Measurements from ENCODE around the gene SLC35A2. TPM values are rescaled to one million over a fixed set of nuclear protein-coding genes. Genes with fewer than 3 reads are reported as not detected.

The SLC35A2 gene
- total RNA-seq, 1 experiment from 2014 or later, result 35.0 TPM

- no TSS peak for BruUV-seq (replicated peaks)
Observed at GRCh38 chrX:48938721-48939425, 27.4 kb upstream of the SLC35A2 start.

More at GRCh38 chrX:48938721-48939425, 27.4 kb upstream of the SLC35A2 start:
- ChIA-PET POLR2A (no interaction called here), CTCF (no interaction called here), RAD21 (ENCODE audit: low non-redundant PET in 1 of 2, low total read pairs in 2 of 2, uncharacterized antibody in 2 of 2, unreplicated experiment in 2 of 2) (no interaction called here)
- ATAC-seq (no peak), DNase-seq (ENCODE audit: low read depth, low spot score) (no peak)
- intact Hi-C loops (cut with micrococcal nuclease), result no loop called here
- Histone ChIP-seq H3K4me1 (ENCODE audit: control insufficient read depth in 1 of 2, insufficient read depth in 2 of 2, low read length in 2 of 2) (no peaks in the 10 kb centered on the region), H3K36me3 (ENCODE audit: control insufficient read depth in 1 of 2, insufficient read depth in 2 of 2, low read length in 2 of 2) (peaks cover 0 to 8% of the 10 kb centered on the region in 2 experiments; a peak in 2 of 4 replicates), H4K20me1 (ENCODE audit: insufficient read depth) (no peaks in the 10 kb centered on the region), H3K4me2 (ENCODE audit: low read length) (no peak overlapping the region), H3K27ac (ENCODE audit: low read depth, low read length) (no peak overlapping the region), H2AFZ (ENCODE audit: low read depth, low read length, poor library complexity, severe bottlenecking) (no peak overlapping the region), H3K27me3 (ENCODE audit: insufficient read depth, low read length) (no peaks in the 10 kb centered on the region), H3K79me2 (ENCODE audit: insufficient read depth, low read length) (peaks cover 39% of the 10 kb centered on the region), H3K9me3 (ENCODE audit: control insufficient read depth in 1 of 2, insufficient read depth in 1 of 2, low read depth in 1 of 2, low read length in 2 of 2) (no peaks in the 10 kb centered on the region), H3K4me3 (replicated peaks in 1 of 2; ENCODE audit: low read depth in 1 of 2, low read length in 2 of 2) (no peak overlapping the region), H3K9ac (ENCODE audit: low read length) (no peak overlapping the region), H3K9me2 (ENCODE audit: insufficient read depth) (no peaks in the 10 kb centered on the region)
- no peak for TF ChIP-seq TCF7L2 (IDR thresholded peaks at IDR 0.05; ENCODE audit: borderline replicate concordance, extremely low read depth, insufficient read depth, insufficient read length)
- no peak for TF ChIP-seq SIN3A (IDR thresholded peaks at IDR 0.05; ENCODE audit: low read depth)
- no peak for TF ChIP-seq JUND (IDR thresholded peaks at IDR 0.05)
- no peak for TF ChIP-seq CTCF (IDR thresholded peaks at IDR 0.05 in 2 of 3, conservative IDR thresholded peaks at IDR 0.05 in 1 of 3; ENCODE audit: borderline replicate concordance in 1 of 3, insufficient read depth in 1 of 3, low read depth in 2 of 3, low read length in 2 of 3)
- TF ChIP-seq ZNF274 (IDR thresholded peaks at IDR 0.05; ENCODE audit: low read depth, low read length), result no peak
- TF ChIP-seq YY1 (IDR thresholded peaks at IDR 0.05; ENCODE audit: extremely low read depth, insufficient replicate concordance, low read depth, low read length), result no peak
- no peak for TF ChIP-seq MAX (IDR thresholded peaks at IDR 0.05)
- TF ChIP-seq EGR1 (IDR thresholded peaks at IDR 0.05; ENCODE audit: low read depth), result no peak
- no peak for TF ChIP-seq ZFX (IDR thresholded peaks at IDR 0.05)
- TF ChIP-seq EZH2 (IDR thresholded peaks at IDR 0.05), result no peak
- no peak for TF ChIP-seq POLR2AphosphoS5 (IDR thresholded peaks at IDR 0.05; ENCODE audit: low read depth, low read length)
